SK-N-SH treated with all-trans-retinoic acid at 6 μM for 48 hours (cell line): Measurements from ENCODE around the gene ANKIB1.
A peak's percentile ranks its signal among the peaks of the same experiment; 100 is the strongest.

Source experiments
- ATAC-seq: fragments of 200-7000 bp; cut with Tn5 transposase; 3 replicates; pipeline ENCODE4 v1.9.1; 2020; ENCODE audit warnings: mild to moderate bottlenecking, moderate library complexity
- ARNTL ChIP-seq: fragments of 450-650 bp; formaldehyde crosslinking; IDR thresholded peaks from 2 replicates; pipeline ENCODE4 v1.5.0; 2020; ENCODE audit warnings: low read depth, mild to moderate bottlenecking, moderate library complexity, borderline replicate concordance
- BACH2 ChIP-seq: fragments of 250-450 bp; sonication (Bioruptor Pico); IDR thresholded peaks from 2 replicates; pipeline ENCODE4 v1.9.0; 2021; ENCODE audit warnings: mild to moderate bottlenecking, borderline replicate concordance
- CSDC2 ChIP-seq: fragments of 250-450 bp; sonication (Bioruptor Pico); IDR thresholded peaks from 2 replicates; pipeline ENCODE4 v1.5.0; 2020; ENCODE audit warnings: mild to moderate bottlenecking, moderate library complexity
- ESRRG ChIP-seq: fragments of 250-450 bp; sonication (Bioruptor Pico); IDR thresholded peaks from 2 replicates; pipeline ENCODE4 v1.6.1; 2021; ENCODE audit warnings: mild to moderate bottlenecking
- GLIS3 ChIP-seq: fragments of 250-450 bp; sonication (Bioruptor Pico); IDR thresholded peaks from 2 replicates; pipeline ENCODE4 v1.5.0; 2020; ENCODE audit warnings: mild to moderate bottlenecking, moderate library complexity
- ISL1 ChIP-seq: fragments of 250-450 bp; sonication (Bioruptor Pico); IDR thresholded peaks from 2 replicates; pipeline ENCODE4 v2.1.2; 2022; ENCODE audit warnings: mild to moderate bottlenecking, moderate library complexity
- OSR1 ChIP-seq: fragments of 250-450 bp; sonication (Bioruptor Pico); IDR thresholded peaks from 2 replicates; pipeline ENCODE4 v1.8.0; 2022; ENCODE audit warnings: moderate library complexity, mild to moderate bottlenecking, inconsistent platforms
- PATZ1 ChIP-seq: fragments of 250-450 bp; sonication (Bioruptor Pico); IDR thresholded peaks from 2 replicates; pipeline ENCODE4 v1.8.0; 2020; ENCODE audit warnings: mild to moderate bottlenecking, moderate library complexity, borderline replicate concordance
- POU6F1 ChIP-seq: fragments of 250-450 bp; sonication (Bioruptor Pico); IDR thresholded peaks from 2 replicates; pipeline ENCODE4 v1.8.0; 2021; ENCODE audit warnings: low read depth, mild to moderate bottlenecking, moderate library complexity, borderline replicate concordance
- PPARA ChIP-seq: fragments of 250-450 bp; sonication (Bioruptor Pico); IDR thresholded peaks from 2 replicates; pipeline ENCODE4 v1.5.0; 2020; ENCODE audit warnings: mild to moderate bottlenecking, borderline replicate concordance
- RARB ChIP-seq: fragments of 250-450 bp; sonication (Bioruptor Pico); IDR thresholded peaks from 2 replicates; pipeline ENCODE4 v1.8.0; 2021; ENCODE audit warnings: mild to moderate bottlenecking, moderate library complexity
- SNAI2 ChIP-seq: fragments of 250-450 bp; sonication (Bioruptor Pico); IDR thresholded peaks from 2 replicates; pipeline ENCODE4 v1.5.0; 2020; ENCODE audit warnings: mild to moderate bottlenecking, moderate library complexity
- TCF4 ChIP-seq: fragments of 250-450 bp; sonication (Bioruptor Pico); IDR thresholded peaks from 2 replicates; pipeline ENCODE4 v1.8.0; 2021; ENCODE audit warnings: mild to moderate bottlenecking, moderate library complexity, borderline replicate concordance
- TOX ChIP-seq: fragments of 250-450 bp; sonication (Bioruptor Pico); IDR thresholded peaks from 2 replicates; pipeline ENCODE4 v1.8.0; 2021; ENCODE audit warnings: mild to moderate bottlenecking, moderate library complexity, borderline replicate concordance
- ZC3H10 ChIP-seq: fragments of 250-450 bp; sonication (Bioruptor Pico); IDR thresholded peaks from 2 replicates; pipeline ENCODE4 v1.5.1; 2021; ENCODE audit warnings: mild to moderate bottlenecking, moderate library complexity
- ZFP3 ChIP-seq: fragments of 250-450 bp; sonication (Bioruptor Pico); IDR thresholded peaks from 2 replicates; pipeline ENCODE4 v1.5.0; 2020; ENCODE audit warnings: mild to moderate bottlenecking, moderate library complexity
- ZFP30 ChIP-seq: fragments of 450-650 bp; formaldehyde crosslinking; IDR thresholded peaks from 2 replicates; pipeline ENCODE4 v1.5.0; 2022; ENCODE audit warnings: mild to moderate bottlenecking, moderate library complexity
- ZNF565 ChIP-seq: fragments of 450-650 bp; formaldehyde crosslinking; conservative IDR thresholded peaks from 2 replicates; pipeline ENCODE4 v1.5.0; 2020; ENCODE audit warnings: low read depth, mild to moderate bottlenecking, moderate library complexity
- ZNF70 ChIP-seq: fragments of 450-650 bp; formaldehyde crosslinking; IDR thresholded peaks from 2 replicates; pipeline ENCODE4 v1.5.0; 2020; ENCODE audit warnings: mild to moderate bottlenecking, moderate library complexity
- ZNF8 ChIP-seq: fragments of 450-650 bp; formaldehyde crosslinking; IDR thresholded peaks from 2 replicates; pipeline ENCODE4 v1.5.0; 2020; ENCODE audit warnings: mild to moderate bottlenecking, moderate library complexity
- TF ChIP-seq, protein P1 (sequence below): fragments of 250-450 bp; sonication (Bioruptor Pico); IDR thresholded peaks from 2 replicates; pipeline ENCODE4 v1.5.1; 2020; ENCODE audit warnings: low read depth, mild to moderate bottlenecking, moderate library complexity
- TF ChIP-seq, protein P2 (sequence below): fragments of 250-450 bp; sonication (Bioruptor Pico); IDR thresholded peaks from 2 replicates; pipeline ENCODE4 v1.5.0; 2020; ENCODE audit warnings: mild to moderate bottlenecking, moderate library complexity
- TF ChIP-seq, protein P3 (sequence below): fragments of 250-450 bp; sonication (Bioruptor Pico); IDR thresholded peaks from 2 replicates; pipeline ENCODE4 v1.5.1; 2021; ENCODE audit warnings: mild to moderate bottlenecking, moderate library complexity

Gene ANKIB1

DNA sequence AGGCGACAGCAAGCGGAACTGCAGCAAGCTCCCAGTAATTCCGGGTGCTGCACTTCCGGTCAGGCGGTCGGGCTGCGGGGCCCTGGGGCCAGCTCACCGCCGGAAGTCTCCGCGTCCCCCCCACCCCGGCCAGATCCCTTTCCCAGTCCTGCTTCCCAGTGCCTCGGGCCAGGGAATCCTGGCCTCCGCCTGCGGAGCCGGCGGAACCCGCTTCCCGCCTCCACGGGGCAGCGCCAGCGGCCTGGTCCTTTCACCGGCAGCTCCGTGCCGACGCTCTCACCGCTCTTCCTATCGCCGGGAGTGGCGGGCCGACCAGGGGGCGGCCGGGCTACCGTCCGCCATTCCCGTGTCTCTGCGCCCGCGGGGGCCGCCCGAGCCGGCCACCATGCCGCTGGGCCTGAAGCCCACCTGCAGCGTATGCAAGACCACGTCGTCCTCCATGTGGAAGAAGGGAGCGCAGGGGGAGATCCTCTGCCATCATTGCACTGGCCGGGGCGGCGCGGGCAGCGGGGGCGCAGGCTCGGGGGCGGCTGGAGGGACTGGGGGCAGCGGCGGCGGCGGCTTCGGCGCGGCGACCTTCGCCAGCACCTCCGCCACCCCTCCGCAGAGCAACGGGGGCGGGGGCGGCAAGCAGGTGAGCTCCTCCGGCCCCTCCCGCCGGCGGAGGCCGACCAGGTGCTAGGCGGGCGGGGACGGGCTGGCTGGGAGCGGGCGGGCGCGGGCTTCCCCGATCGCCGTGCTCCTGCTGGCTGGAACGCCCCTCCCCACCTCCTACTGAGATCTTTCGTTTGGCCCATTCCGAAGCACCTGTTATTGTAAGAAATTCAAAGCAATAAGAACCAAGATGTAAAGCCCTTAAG, 201.8 kb downstream of the ANKIB1 start, which contains the start of gene GATAD1:
Gene GATAD1 (plus strand): TSS at position 138 of the 860 bp plus-strand sequence. CDS start 248 bp downstream, at position 386.
- ATAC-seq, result peak; percentile 96

DNA sequence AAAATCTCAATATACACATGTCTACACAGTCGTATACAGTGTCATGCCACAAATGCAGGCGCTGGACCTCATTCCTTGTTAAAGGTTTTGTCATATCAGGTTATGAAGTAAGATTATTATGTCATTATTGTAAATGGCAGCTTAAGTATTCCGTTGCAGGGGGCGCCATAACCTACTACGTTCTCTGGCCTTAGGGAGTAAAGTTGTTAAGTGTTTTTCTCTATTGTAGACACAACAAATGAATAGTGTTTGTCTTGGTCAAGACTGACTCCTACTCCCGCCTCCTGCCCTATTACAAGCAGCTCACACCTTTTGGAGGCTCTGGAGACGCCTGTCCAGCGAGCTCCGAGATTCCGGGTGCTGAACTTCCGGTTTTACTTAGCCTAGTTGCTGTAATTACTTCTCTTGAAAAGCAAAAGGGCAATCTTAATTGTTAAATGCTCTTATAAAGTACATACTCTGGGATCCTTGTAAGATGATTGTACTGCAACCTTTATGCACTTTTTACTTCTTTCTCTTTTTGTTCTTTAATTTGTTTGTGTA, 202.5 kb downstream of the ANKIB1 start:
- ATAC-seq, result peak; percentile 42
- TF ChIP-seq CSDC2, result no peak
- TF ChIP-seq, protein P1, sequence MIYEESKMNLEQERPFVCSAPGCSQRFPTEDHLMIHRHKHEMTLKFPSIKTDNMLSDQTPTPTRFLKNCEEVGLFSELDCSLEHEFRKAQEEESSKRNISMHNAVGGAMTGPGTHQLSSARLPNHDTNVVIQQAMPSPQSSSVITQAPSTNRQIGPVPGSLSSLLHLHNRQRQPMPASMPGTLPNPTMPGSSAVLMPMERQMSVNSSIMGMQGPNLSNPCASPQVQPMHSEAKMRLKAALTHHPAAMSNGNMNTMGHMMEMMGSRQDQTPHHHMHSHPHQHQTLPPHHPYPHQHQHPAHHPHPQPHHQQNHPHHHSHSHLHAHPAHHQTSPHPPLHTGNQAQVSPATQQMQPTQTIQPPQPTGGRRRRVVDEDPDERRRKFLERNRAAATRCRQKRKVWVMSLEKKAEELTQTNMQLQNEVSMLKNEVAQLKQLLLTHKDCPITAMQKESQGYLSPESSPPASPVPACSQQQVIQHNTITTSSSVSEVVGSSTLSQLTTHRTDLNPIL, result no peak
- no peak for TF ChIP-seq ESRRG (CRISPR knock-in tag)
- TF ChIP-seq ZC3H10, result no peak
- TF ChIP-seq POU6F1 (CRISPR knock-in tag), result no peak

More for the DNA sequence above, 201.8 kb downstream of the ANKIB1 start, which contains the start of gene GATAD1:
- TF ChIP-seq, protein P1, result no peak
- TF ChIP-seq ZNF70 (CRISPR knock-in tag) (no peak), TOX (CRISPR knock-in tag) (no peak), POU6F1 (CRISPR knock-in tag) (no peak), ZC3H10 (no peak), ZNF8 (CRISPR knock-in tag) (no peak), ARNTL (CRISPR knock-in tag) (no peak), ESRRG (CRISPR knock-in tag) (no peak), TCF4 (no peak), PPARA (CRISPR knock-in tag) (no peak), GLIS3 (CRISPR knock-in tag) (no peak), SNAI2 (no peak), CSDC2 (no peak), ZFP3 (CRISPR knock-in tag) (peak; percentile 50; the same call in 1 of the 2 replicates), BACH2 (CRISPR knock-in tag) (no peak), ISL1 (CRISPR knock-in tag) (no peak), OSR1 (CRISPR knock-in tag) (no peak), ZFP30 (CRISPR knock-in tag) (no peak), PATZ1 (CRISPR knock-in tag) (peak; percentile 94; the same call in 1 of the 2 replicates), RARB (no peak), ZNF565 (no peak)
- TF ChIP-seq, protein P2, sequence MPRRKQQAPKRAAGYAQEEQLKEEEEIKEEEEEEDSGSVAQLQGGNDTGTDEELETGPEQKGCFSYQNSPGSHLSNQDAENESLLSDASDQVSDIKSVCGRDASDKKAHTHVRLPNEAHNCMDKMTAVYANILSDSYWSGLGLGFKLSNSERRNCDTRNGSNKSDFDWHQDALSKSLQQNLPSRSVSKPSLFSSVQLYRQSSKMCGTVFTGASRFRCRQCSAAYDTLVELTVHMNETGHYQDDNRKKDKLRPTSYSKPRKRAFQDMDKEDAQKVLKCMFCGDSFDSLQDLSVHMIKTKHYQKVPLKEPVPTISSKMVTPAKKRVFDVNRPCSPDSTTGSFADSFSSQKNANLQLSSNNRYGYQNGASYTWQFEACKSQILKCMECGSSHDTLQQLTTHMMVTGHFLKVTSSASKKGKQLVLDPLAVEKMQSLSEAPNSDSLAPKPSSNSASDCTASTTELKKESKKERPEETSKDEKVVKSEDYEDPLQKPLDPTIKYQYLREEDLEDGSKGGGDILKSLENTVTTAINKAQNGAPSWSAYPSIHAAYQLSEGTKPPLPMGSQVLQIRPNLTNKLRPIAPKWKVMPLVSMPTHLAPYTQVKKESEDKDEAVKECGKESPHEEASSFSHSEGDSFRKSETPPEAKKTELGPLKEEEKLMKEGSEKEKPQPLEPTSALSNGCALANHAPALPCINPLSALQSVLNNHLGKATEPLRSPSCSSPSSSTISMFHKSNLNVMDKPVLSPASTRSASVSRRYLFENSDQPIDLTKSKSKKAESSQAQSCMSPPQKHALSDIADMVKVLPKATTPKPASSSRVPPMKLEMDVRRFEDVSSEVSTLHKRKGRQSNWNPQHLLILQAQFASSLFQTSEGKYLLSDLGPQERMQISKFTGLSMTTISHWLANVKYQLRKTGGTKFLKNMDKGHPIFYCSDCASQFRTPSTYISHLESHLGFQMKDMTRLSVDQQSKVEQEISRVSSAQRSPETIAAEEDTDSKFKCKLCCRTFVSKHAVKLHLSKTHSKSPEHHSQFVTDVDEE (CRISPR knock-in tag), result peak; percentile 48
- TF ChIP-seq, protein P3, sequence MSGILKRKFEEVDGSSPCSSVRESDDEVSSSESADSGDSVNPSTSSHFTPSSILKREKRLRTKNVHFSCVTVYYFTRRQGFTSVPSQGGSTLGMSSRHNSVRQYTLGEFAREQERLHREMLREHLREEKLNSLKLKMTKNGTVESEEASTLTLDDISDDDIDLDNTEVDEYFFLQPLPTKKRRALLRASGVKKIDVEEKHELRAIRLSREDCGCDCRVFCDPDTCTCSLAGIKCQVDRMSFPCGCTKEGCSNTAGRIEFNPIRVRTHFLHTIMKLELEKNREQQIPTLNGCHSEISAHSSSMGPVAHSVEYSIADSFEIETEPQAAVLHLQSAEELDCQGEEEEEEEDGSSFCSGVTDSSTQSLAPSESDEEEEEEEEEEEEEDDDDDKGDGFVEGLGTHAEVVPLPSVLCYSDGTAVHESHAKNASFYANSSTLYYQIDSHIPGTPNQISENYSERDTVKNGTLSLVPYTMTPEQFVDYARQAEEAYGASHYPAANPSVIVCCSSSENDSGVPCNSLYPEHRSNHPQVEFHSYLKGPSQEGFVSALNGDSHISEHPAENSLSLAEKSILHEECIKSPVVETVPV (CRISPR knock-in tag), result no peak
